Measurements from ENCODE around the gene RAP1B. TPM values are rescaled to one million over a fixed set of nuclear protein-coding genes. Genes with fewer than 3 reads are reported as not detected.

Gene RAP1B
- total and polyA plus RNA-seq, 2 donors (not counting 1 experiment from before 2014, with no cell fraction given), result 54.5 to 159 TPM

- peaks cover 99% of the 10 kb centered on the region for H4K20me1 ChIP-seq (ENCODE audit: control insufficient read depth, insufficient read depth, low read length, poor library complexity, severe bottlenecking)
- H2AFZ ChIP-seq (ENCODE audit: insufficient read depth, low read depth, low read length, poor library complexity, severe bottlenecking), result no peak overlapping the region
- DNase-seq, result no peak
- H3K4me1 ChIP-seq (ENCODE audit: control insufficient read depth in 2 of 2, insufficient read depth in 2 of 2, low read length in 2 of 2), result peaks cover 39 to 54% of the 10 kb centered on the region in 2 donors
- peak overlapping the region in 1 of 2 donors; percentile 48 for H3K27ac ChIP-seq (ENCODE audit: low read length in 2 of 2)
- ChIA-PET CTCF (no interaction called here), POLR2A (no interaction called here)
- no peak for ATAC-seq (ENCODE audit: low read depth)
- no peaks in the 10 kb centered on the region for H3K27me3 ChIP-seq (replicated peaks in 1 of 4; ENCODE audit: control extremely low read depth in 1 of 4, control insufficient read depth in 3 of 4, insufficient read depth in 4 of 4, low read length in 3 of 4)
- H3K4me3 ChIP-seq (ENCODE audit: control extremely low read depth in 1 of 5, extremely low read depth in 1 of 5, insufficient read depth in 1 of 5, low read depth in 2 of 5, low read length in 4 of 5), result no peak overlapping the region
- peaks cover 5 to 30% of the 10 kb centered on the region in 2 experiments for H3K36me3 ChIP-seq (replicated peaks in 1 of 2; ENCODE audit: control extremely low read depth in 1 of 2, control insufficient read depth in 1 of 2, extremely low read depth in 1 of 2, insufficient read depth in 2 of 2, low read length in 1 of 2)
- peaks cover 2 to 19% (median 9%) of the 10 kb centered on the region in 3 donors for H3K9me3 ChIP-seq (ENCODE audit: control extremely low read depth in 1 of 3, control insufficient read depth in 2 of 3, insufficient read depth in 1 of 3, low read length in 2 of 3)
- no peak overlapping the region for H3K27ac Mint-ChIP-seq
- no peak overlapping the region for H3K9ac ChIP-seq (ENCODE audit: low read length)
- no peaks in the 10 kb centered on the region for H3K27me3 Mint-ChIP-seq
- peak overlapping the region; percentile 42 for H3K4me2 ChIP-seq (replicated peaks; ENCODE audit: low read depth, low read length, poor library complexity, severe bottlenecking)
- peaks cover 74% of the 10 kb centered on the region for H3K4me1 Mint-ChIP-seq
- peak overlapping the region; percentile 61 for H3K4me3 Mint-ChIP-seq
- H3K9me3 Mint-ChIP-seq (ENCODE audit: insufficient read depth), result peaks cover 4% of the 10 kb centered on the region
- H3K79me2 ChIP-seq (ENCODE audit: control insufficient read depth, insufficient read depth, low read length), result peaks cover 100% of the 10 kb centered on the region
- intact Hi-C loops (cut with micrococcal nuclease), result no loop called here
- TF ChIP-seq, protein P1, sequence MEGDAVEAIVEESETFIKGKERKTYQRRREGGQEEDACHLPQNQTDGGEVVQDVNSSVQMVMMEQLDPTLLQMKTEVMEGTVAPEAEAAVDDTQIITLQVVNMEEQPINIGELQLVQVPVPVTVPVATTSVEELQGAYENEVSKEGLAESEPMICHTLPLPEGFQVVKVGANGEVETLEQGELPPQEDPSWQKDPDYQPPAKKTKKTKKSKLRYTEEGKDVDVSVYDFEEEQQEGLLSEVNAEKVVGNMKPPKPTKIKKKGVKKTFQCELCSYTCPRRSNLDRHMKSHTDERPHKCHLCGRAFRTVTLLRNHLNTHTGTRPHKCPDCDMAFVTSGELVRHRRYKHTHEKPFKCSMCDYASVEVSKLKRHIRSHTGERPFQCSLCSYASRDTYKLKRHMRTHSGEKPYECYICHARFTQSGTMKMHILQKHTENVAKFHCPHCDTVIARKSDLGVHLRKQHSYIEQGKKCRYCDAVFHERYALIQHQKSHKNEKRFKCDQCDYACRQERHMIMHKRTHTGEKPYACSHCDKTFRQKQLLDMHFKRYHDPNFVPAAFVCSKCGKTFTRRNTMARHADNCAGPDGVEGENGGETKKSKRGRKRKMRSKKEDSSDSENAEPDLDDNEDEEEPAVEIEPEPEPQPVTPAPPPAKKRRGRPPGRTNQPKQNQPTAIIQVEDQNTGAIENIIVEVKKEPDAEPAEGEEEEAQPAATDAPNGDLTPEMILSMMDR (IDR thresholded peaks at IDR 0.05), result no peak
- no peak for TF ChIP-seq EZH2 (IDR thresholded peaks at IDR 0.05; ENCODE audit: borderline replicate concordance, insufficient read depth, low read depth, low read length, poor library complexity, severe bottlenecking)
Observed at GRCh38 chr12:68623059-68623458, 12.4 kb downstream of the RAP1B start.

DNA sequence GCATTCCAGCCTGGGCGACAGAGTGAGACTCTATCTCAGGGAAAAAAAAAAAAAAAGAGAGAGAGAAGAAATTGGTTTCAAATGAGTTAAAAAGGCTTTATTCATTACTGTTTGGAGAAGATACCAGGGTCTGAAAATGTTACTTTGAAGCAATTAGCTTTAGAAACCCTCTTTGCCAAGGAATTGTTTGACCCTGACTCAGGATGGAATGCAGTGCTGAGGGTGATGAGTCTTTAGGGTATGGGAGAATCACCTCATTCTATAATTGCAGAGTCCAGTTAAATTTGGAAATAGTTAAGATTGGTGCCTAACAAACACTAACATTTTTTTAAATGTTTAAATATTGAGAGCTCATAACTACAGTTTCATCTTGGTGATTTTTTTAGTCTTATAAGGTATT is 13.3 kb downstream of the RAP1B start:
- TF ChIP-seq, protein P1 (IDR thresholded peaks at IDR 0.05), result no peak
- no peak for TF ChIP-seq EZH2 (IDR thresholded peaks at IDR 0.05; ENCODE audit: borderline replicate concordance, insufficient read depth, low read depth, low read length, poor library complexity, severe bottlenecking)
- H4K20me1 ChIP-seq (ENCODE audit: control insufficient read depth, insufficient read depth, low read length, poor library complexity, severe bottlenecking), result peaks cover 98% of the 10 kb centered on the region
- Mint-ChIP-seq H3K27me3 (no peaks in the 10 kb centered on the region), H3K27ac (no peak overlapping the region), H3K4me3 (no peak overlapping the region), H3K4me1 (peaks cover 70% of the 10 kb centered on the region), H3K9me3 (ENCODE audit: insufficient read depth) (peaks cover 4% of the 10 kb centered on the region)
- H3K9ac ChIP-seq (ENCODE audit: low read length), result no peak overlapping the region
- H3K9me3 ChIP-seq (ENCODE audit: control extremely low read depth in 1 of 3, control insufficient read depth in 2 of 3, insufficient read depth in 1 of 3, low read length in 2 of 3), result peaks cover 2 to 19% (median 10%) of the 10 kb centered on the region in 3 donors
- no peaks in the 10 kb centered on the region for H3K27me3 ChIP-seq (replicated peaks in 1 of 4; ENCODE audit: control extremely low read depth in 1 of 4, control insufficient read depth in 3 of 4, insufficient read depth in 4 of 4, low read length in 3 of 4)
- 100% methylated on average over 1 of the region's 1 CpG for WGBS (ENCODE audit: insufficient coverage)
- CTCF ChIA-PET, result interaction anchor here (0.8 kb wide), 1 partner anchor 32 kb away, joined by 3 read pairs; no protein-coding TSS in a partner anchor
- DNase-seq, result no peak
- H3K27ac ChIP-seq (ENCODE audit: low read length in 2 of 2), result no peak overlapping the region
- peaks cover 36 to 45% of the 10 kb centered on the region in 2 donors for H3K4me1 ChIP-seq (ENCODE audit: control insufficient read depth in 2 of 2, insufficient read depth in 2 of 2, low read length in 2 of 2)
- intact Hi-C loops (cut with micrococcal nuclease), result no loop called here
- H3K79me2 ChIP-seq (ENCODE audit: control insufficient read depth, insufficient read depth, low read length), result peaks cover 100% of the 10 kb centered on the region
- H3K36me3 ChIP-seq (replicated peaks in 1 of 2; ENCODE audit: control extremely low read depth in 1 of 2, control insufficient read depth in 1 of 2, extremely low read depth in 1 of 2, insufficient read depth in 2 of 2, low read length in 1 of 2), result peaks cover 6 to 33% of the 10 kb centered on the region in 2 experiments
- no peak overlapping the region for H3K4me2 ChIP-seq (replicated peaks; ENCODE audit: low read depth, low read length, poor library complexity, severe bottlenecking)
- POLR2A ChIA-PET, result no interaction called here
- no peak for ATAC-seq (ENCODE audit: low read depth)
- H2AFZ ChIP-seq (ENCODE audit: insufficient read depth, low read depth, low read length, poor library complexity, severe bottlenecking), result no peak overlapping the region
- H3K4me3 ChIP-seq (ENCODE audit: control extremely low read depth in 1 of 5, extremely low read depth in 1 of 5, insufficient read depth in 1 of 5, low read depth in 2 of 5, low read length in 4 of 5), result no peak overlapping the region

Measured in B cell (primary cell).